GM12878 (cell line): Measurements from ENCODE around the gene ESPNL.

Experiments used
- CEBPB ChIP-seq, 2 experiments: fragments of 150-350 bp in 1 of 2; IDR thresholded peaks; 2 replicates each; pipeline ENCODE4 v1.6.1; 2012 to 2014; ENCODE audit warnings: low read depth in 2 of 2, low read length in 2 of 2, borderline replicate concordance in 1 of 2, inconsistent platforms in 1 of 2
- EGR1 ChIP-seq, 2 experiments: IDR thresholded peaks; 1 replicate in 1 of 2; 2 replicates in 1 of 2; pipeline ENCODE4 v1.6.1; 2011 to 2012; ENCODE audit warnings: low read depth in 2 of 2, low read length in 2 of 2, borderline replicate concordance in 1 of 2, mild to moderate bottlenecking in 1 of 2, moderate library complexity in 1 of 2

- TF ChIP-seq EGR1 (IDR thresholded peaks at IDR 0.05; ENCODE audit: borderline replicate concordance in 1 of 2, low read depth in 2 of 2, low read length in 2 of 2) (no peak), CEBPB (IDR thresholded peaks at IDR 0.05; ENCODE audit: borderline replicate concordance in 1 of 2, low read depth in 2 of 2, low read length in 2 of 2) (no peak)
Observed at GRCh38 chr2:238129166-238130010, 29.2 kb downstream of the ESPNL start.
